H1 (cell line): ENCODE measurements around the gene PRDM2. TPM values are rescaled to one million over a fixed set of nuclear protein-coding genes. Genes with fewer than 3 reads are reported as not detected.

Experiments used
- CTCF ChIA-PET: fragments of 300-600 bp; sonication (Branson Sonifier 250); formaldehyde crosslinking; loops from one replicate; lab custom pipeline; 2021; ENCODE audit not compliant: partially characterized antibody; lab: Charles Lee
- POLR2A ChIA-PET: fragments of 300-600 bp; sonication (Branson Sonifier 250); formaldehyde crosslinking; loops from one replicate; lab custom pipeline; 2021; ENCODE audit warnings: inconsistent platforms; ENCODE audit not compliant: partially characterized antibody; lab: Charles Lee
- DNase-seq, 2 experiments: peaks; one replicate each; pipeline versions ENCODE4 v3.0.0 to v3.0.0-alpha.2; 2010 to 2022; ENCODE audit warnings: low spot score in 2 of 2, low read depth in 1 of 2, mixed read lengths in 1 of 2
- FAIRE-seq: peaks from 2 replicates; lab custom pipeline; 2011; peaks lifted over from hg19 to GRCh38; lab: Jason Lieb, UNC
- H2AFZ ChIP-seq: 2 replicates; pipeline ENCODE4 v1.8.1; 2012; ENCODE audit warnings: low read length, inconsistent platforms
- H2AK5ac ChIP-seq: 2 replicates; pipeline ENCODE4 v1.6.1; 2013; ENCODE audit warnings: low read depth, low read length
- H2BK120ac ChIP-seq: replicated peaks from 2 replicates; pipeline ENCODE3; 2013; ENCODE audit warnings: low read depth, low read length, inconsistent platforms
- H2BK12ac ChIP-seq: 2 replicates; pipeline ENCODE4 v1.6.1; 2013; ENCODE audit warnings: low read depth, low read length
- H2BK15ac ChIP-seq: 2 replicates; pipeline ENCODE4 v1.6.1; 2013; ENCODE audit warnings: low read length
- H2BK20ac ChIP-seq: 2 replicates; pipeline ENCODE4 v1.6.1; 2013; ENCODE audit warnings: low read length
- H2BK5ac ChIP-seq: 2 replicates; pipeline ENCODE4 v1.6.1; 2013; ENCODE audit warnings: low read depth, low read length
- H3K14ac ChIP-seq: 2 replicates; pipeline ENCODE4 v1.6.1; 2013; ENCODE audit warnings: inconsistent platforms; ENCODE audit not compliant: insufficient read length
- H3K18ac ChIP-seq: 2 replicates; pipeline ENCODE4 v1.6.1; 2013; ENCODE audit warnings: low read length; ENCODE audit errors: extremely low read depth
- H3K23ac ChIP-seq: 2 replicates; pipeline ENCODE4 v1.6.1; 2013; ENCODE audit warnings: inconsistent platforms; ENCODE audit not compliant: insufficient read length
- H3K23me2 ChIP-seq: 2 replicates; pipeline ENCODE4 v1.6.1; 2013; ENCODE audit warnings: low read depth, low read length
- H3K27ac ChIP-seq: 2 replicates; pipeline ENCODE4 v1.6.1; 2011; ENCODE audit warnings: low read depth, low read length, inconsistent platforms
- H3K27me3 ChIP-seq, 4 experiments: replicated peaks in 1 of 4; 1 replicate in 1 of 4; 2 replicates in 3 of 4; pipeline versions ENCODE4 v1.6.1 to v1.8.1; 2011 to 2013; ENCODE audit warnings: low read length in 3 of 4, mild to moderate bottlenecking in 3 of 4, inconsistent platforms in 2 of 4, mixed read lengths in 2 of 4, moderate library complexity in 1 of 4; ENCODE audit not compliant: control insufficient read depth in 3 of 4, insufficient read depth in 3 of 4; ENCODE audit errors: extremely low read depth in 1 of 4
- H3K36me3 ChIP-seq, 4 experiments: 2 replicates each; pipeline versions ENCODE4 v1.6.1 to v1.8.1; 2011 to 2013; ENCODE audit warnings: mild to moderate bottlenecking in 4 of 4, low read length in 3 of 4, moderate library complexity in 2 of 4, control low read depth in 1 of 4, inconsistent platforms in 1 of 4; ENCODE audit not compliant: insufficient read depth in 4 of 4, control insufficient read depth in 2 of 4
- H3K4ac ChIP-seq: replicated peaks from 2 replicates; pipeline ENCODE3; 2013; ENCODE audit warnings: low read length, low read depth, mixed read lengths, inconsistent platforms; ENCODE audit not compliant: insufficient read length
- H3K4me1 ChIP-seq, 4 experiments: replicated peaks in 1 of 4; 1 replicate in 1 of 4; 2 replicates in 3 of 4; pipeline versions ENCODE4 v1.6.1 to v1.8.1; 2011 to 2013; ENCODE audit warnings: low read length in 3 of 4, inconsistent platforms in 2 of 4, mixed read lengths in 1 of 4; ENCODE audit not compliant: insufficient read depth in 4 of 4, control insufficient read depth in 3 of 4
- H3K4me2 ChIP-seq, 2 experiments: 2 replicates each; pipeline versions ENCODE4 v1.6.1 to v1.8.1; 2011 to 2013; ENCODE audit warnings: low read depth in 2 of 2, low read length in 2 of 2, control low read depth in 1 of 2, inconsistent platforms in 1 of 2, mild to moderate bottlenecking in 1 of 2; ENCODE audit not compliant: insufficient read depth in 1 of 2
- H3K4me3 ChIP-seq, 4 experiments: fragments of 200-600, 300-600 bp in 1 of 4; sonication (generic), shearing (Covaris generic), sonication (Bioruptor Twin) in 1 of 4; 2 replicates each; pipeline versions ENCODE4 v1.5.1 to v1.8.1; 2011 to 2016; ENCODE audit warnings: low read length in 4 of 4, low read depth in 3 of 4, control low read depth in 2 of 4, inconsistent platforms in 2 of 4, mild to moderate bottlenecking in 2 of 4, mixed read lengths in 1 of 4, moderate library complexity in 1 of 4; ENCODE audit not compliant: insufficient read depth in 2 of 4; ENCODE audit errors: extremely low read depth in 1 of 4
- H3K56ac ChIP-seq: replicated peaks from 2 replicates; pipeline ENCODE3; 2013; ENCODE audit warnings: low read depth, mild to moderate bottlenecking, mixed read lengths, low read length, inconsistent platforms; ENCODE audit not compliant: insufficient read length
- H3K79me1 ChIP-seq: 2 replicates; pipeline ENCODE4 v1.6.1; 2013; ENCODE audit warnings: low read depth, low read length, control low read depth
- H3K79me2 ChIP-seq, 2 experiments: 2 replicates each; pipeline versions ENCODE4 v1.6.1 to v1.8.1; 2012 to 2013; ENCODE audit warnings: low read length in 2 of 2, mild to moderate bottlenecking in 2 of 2, inconsistent platforms in 1 of 2; ENCODE audit not compliant: insufficient read depth in 2 of 2, control insufficient read depth in 1 of 2
- H3K9ac ChIP-seq, 4 experiments: replicated peaks in 1 of 4; 1 replicate in 1 of 4; 2 replicates in 3 of 4; pipeline versions ENCODE4 v1.6.1 to v1.8.1; 2011 to 2013; ENCODE audit warnings: low read depth in 3 of 4, low read length in 3 of 4, control low read depth in 2 of 4, mild to moderate bottlenecking in 2 of 4, moderate library complexity in 2 of 4, inconsistent platforms in 1 of 4; ENCODE audit errors: extremely low read depth in 1 of 4
- H3K9me3 ChIP-seq, 2 experiments: 2 replicates each; pipeline versions ENCODE4 v1.6.1 to v1.8.1; 2012 to 2013; ENCODE audit warnings: mild to moderate bottlenecking in 2 of 2, moderate library complexity in 2 of 2, control low read depth in 1 of 2, inconsistent platforms in 1 of 2, low read depth in 1 of 2, low read length in 1 of 2, mixed read lengths in 1 of 2; ENCODE audit not compliant: insufficient read depth in 2 of 2
- H4K20me1 ChIP-seq, 2 experiments: replicated peaks in 1 of 2; 2 replicates each; pipeline versions ENCODE3 to v1.8.1; 2011 to 2013; ENCODE audit warnings: inconsistent platforms in 2 of 2, low read length in 2 of 2, mild to moderate bottlenecking in 1 of 2; ENCODE audit not compliant: insufficient read depth in 2 of 2, control insufficient read depth in 1 of 2
- H4K5ac ChIP-seq: 2 replicates; pipeline ENCODE4 v1.6.1; 2013; ENCODE audit warnings: low read length, low read depth, mixed read lengths, inconsistent platforms; ENCODE audit not compliant: insufficient read length
- H4K8ac ChIP-seq: 2 replicates; pipeline ENCODE4 v1.8.0; 2013; ENCODE audit warnings: mild to moderate bottlenecking, moderate library complexity, low read length, inconsistent platforms; ENCODE audit not compliant: insufficient read depth; ENCODE audit errors: extremely low read depth
- H4K91ac ChIP-seq: replicated peaks from 2 replicates; pipeline ENCODE3; 2013; ENCODE audit warnings: low read length, mixed read lengths, inconsistent platforms; ENCODE audit not compliant: insufficient read length
- CHD2 ChIP-seq: IDR thresholded peaks from 2 replicates; pipeline ENCODE4 v1.6.1; 2012; ENCODE audit warnings: low read length, improper control_type of control experiment
- CTBP2 ChIP-seq: IDR thresholded peaks from 2 replicates; pipeline ENCODE4 v1.7.0; 2011; ENCODE audit warnings: borderline replicate concordance, mild to moderate bottlenecking, moderate library complexity, mixed read lengths, low read length; ENCODE audit not compliant: insufficient read depth, insufficient read length
- GTF2F1 ChIP-seq: IDR thresholded peaks from 2 replicates; pipeline ENCODE4 v1.6.1; 2012; ENCODE audit warnings: low read depth, low read length, improper control_type of control experiment, borderline replicate concordance
- HDAC6 ChIP-seq: IDR thresholded peaks from one replicate; pipeline ENCODE4 v1.7.1; 2012; ENCODE audit warnings: low read depth, mild to moderate bottlenecking, inconsistent platforms, low read length, moderate library complexity
- JUN ChIP-seq: IDR thresholded peaks from 2 replicates; pipeline ENCODE4 v1.6.1; 2011; ENCODE audit warnings: low read depth, mild to moderate bottlenecking, improper control_type of control experiment, low read length
- KDM4A ChIP-seq: IDR thresholded peaks from one replicate; pipeline ENCODE4 v1.7.1; 2012; ENCODE audit warnings: low read depth, mild to moderate bottlenecking, moderate library complexity, low read length, inconsistent platforms; ENCODE audit not compliant: severe bottlenecking
- NRF1 ChIP-seq: IDR thresholded peaks from 2 replicates; pipeline ENCODE4 v1.6.1; 2011; ENCODE audit warnings: mild to moderate bottlenecking, low read depth, low read length, improper control_type of control experiment
- PHF8 ChIP-seq: fragments of 200-600 bp; sonication (generic); conservative IDR thresholded peaks from 2 replicates; pipeline ENCODE4 v1.7.1; 2012; ENCODE audit warnings: low read depth, mild to moderate bottlenecking, inconsistent platforms, low read length, moderate library complexity
- POLR2A ChIP-seq, 2 experiments: IDR thresholded peaks; 1 replicate in 1 of 2; 2 replicates in 1 of 2; pipeline ENCODE4 v1.6.1; 2011; ENCODE audit warnings: low read depth in 2 of 2, low read length in 2 of 2, mild to moderate bottlenecking in 2 of 2; ENCODE audit errors: control extremely low read depth in 1 of 2
- POLR2AphosphoS5 ChIP-seq: IDR thresholded peaks from 2 replicates; pipeline ENCODE4 v1.6.1; 2011; ENCODE audit warnings: low read depth, low read length
- POU5F1 ChIP-seq: IDR thresholded peaks from 2 replicates; pipeline ENCODE4 v1.6.1; 2011; ENCODE audit warnings: low read depth, mild to moderate bottlenecking, low read length, moderate library complexity
- RBBP5 ChIP-seq: IDR thresholded peaks from 2 replicates; pipeline ENCODE4 v1.7.1; 2012; ENCODE audit warnings: low read depth, mild to moderate bottlenecking, inconsistent platforms, low read length, moderate library complexity, borderline replicate concordance
- SP4 ChIP-seq: IDR thresholded peaks from 2 replicates; pipeline ENCODE4 v1.6.1; 2012; ENCODE audit warnings: low read length, inconsistent platforms
- TCF12 ChIP-seq: IDR thresholded peaks from 2 replicates; pipeline ENCODE4 v1.6.1; 2011; ENCODE audit warnings: low read depth, mild to moderate bottlenecking, low read length
- WGBS, 2 experiments: shearing (Covaris generic) in 1 of 2; methylation state at CpG; one replicate each; pipeline versions ENCODE4 v1.1.6 to v1.1.7; 2013 to 2015; ENCODE audit warnings: low lambda C conversion rate in 2 of 2, mixed read lengths in 2 of 2, inconsistent platforms in 1 of 2, low coverage in 1 of 2, missing lambda C conversion rate in 1 of 2; ENCODE audit not compliant: insufficient replicate concordance in 2 of 2, insufficient coverage in 1 of 2, insufficient read length in 1 of 2; ENCODE audit errors: extremely low coverage in 1 of 2, missing lambda C conversion rate in 1 of 2; 5-methylcytosine and 5-hydroxymethylcytosine counted together
- polyA plus RNA-seq, 7 experiments: library from polyadenylated mRNA; depleted of rRNA in 3 of 7; stranded (reverse) in 5 of 7; unstranded in 2 of 7; fragments of >200 nt in 5 of 7; fragments of 200-250 nt in 2 of 7; gene quantifications; 1 replicate in 5 of 7; 2 replicates in 1 of 7; 4 replicates in 1 of 7; pipeline versions ENCODE4 v1.2.1 to v1.2.3, GENCODE V29; 2011 to 2013; ENCODE audit warnings: missing spikeins in 2 of 7, mixed read lengths in 2 of 7
- total RNA-seq: library from RNA; stranded (reverse); fragmentation: NEBNext Ultra II Directional; extraction: Animal tissue kit (Norgen Biotek cat#: 25700); gene quantifications from 2 replicates; pipeline ENCODE4 v1.2.1, GENCODE V29; 2021
- TF ChIP-seq, protein P1 (sequence below): IDR thresholded peaks from 2 replicates; pipeline ENCODE4 v1.6.1; 2012; ENCODE audit warnings: inconsistent platforms

The PRDM2 gene
- total and polyA plus RNA-seq, 2 of the 8 experiments (the other 6 are each of a cell fraction or from before 2014, with no cell fraction given), result 5.8 to 21.2 TPM

DNA sequence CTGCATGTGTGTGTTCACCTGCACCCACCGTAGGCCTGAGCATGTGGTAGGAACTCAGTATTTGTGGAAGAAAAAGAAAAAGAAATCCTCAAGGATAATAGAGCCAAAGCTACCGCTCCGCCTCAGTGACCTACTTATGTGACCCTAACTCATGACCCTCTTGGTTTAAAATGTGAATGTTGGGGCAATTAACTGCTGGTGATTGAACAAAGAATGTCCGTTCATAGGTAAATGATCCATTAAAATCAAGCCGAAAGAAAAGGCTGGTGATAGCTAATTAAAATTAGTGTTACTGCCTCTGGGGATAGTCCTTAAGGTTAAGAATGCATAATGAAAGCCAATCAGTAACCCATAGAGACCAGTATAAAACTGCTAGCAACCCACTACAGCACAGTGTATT is 98.1 kb downstream of the PRDM2 start:
- H3K79me2 ChIP-seq, result no peaks in the 10 kb centered on the region
- DNase-seq (no peak), FAIRE-seq (no peak)
- no peak overlapping the region for H3K14ac ChIP-seq
- no peak overlapping the region for H2BK120ac ChIP-seq
- TF ChIP-seq, protein P1, sequence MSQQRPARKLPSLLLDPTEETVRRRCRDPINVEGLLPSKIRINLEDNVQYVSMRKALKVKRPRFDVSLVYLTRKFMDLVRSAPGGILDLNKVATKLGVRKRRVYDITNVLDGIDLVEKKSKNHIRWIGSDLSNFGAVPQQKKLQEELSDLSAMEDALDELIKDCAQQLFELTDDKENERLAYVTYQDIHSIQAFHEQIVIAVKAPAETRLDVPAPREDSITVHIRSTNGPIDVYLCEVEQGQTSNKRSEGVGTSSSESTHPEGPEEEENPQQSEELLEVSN, result no peak
- TF ChIP-seq NRF1 (no peak), HDAC6 (no peak), POLR2A (IDR thresholded peaks at IDR 0.05; ENCODE audit: control extremely low read depth in 1 of 2, low read depth in 2 of 2, low read length in 2 of 2) (no peak), RBBP5 (no peak), JUN (no peak), KDM4A (no peak), TCF12 (no peak), GTF2F1 (no peak), CHD2 (no peak), POU5F1 (no peak), SP4 (no peak), POLR2AphosphoS5 (no peak), CTBP2 (no peak), PHF8 (no peak)
- no peaks in the 10 kb centered on the region for H3K36me3 ChIP-seq
- peaks cover 0 to 5% of the 10 kb centered on the region in 2 experiments for H4K20me1 ChIP-seq
- H3K4ac ChIP-seq, result no peak overlapping the region
- ChIA-PET POLR2A (no interaction called here), CTCF (interaction anchor here (0.6 to 4.8 kb wide), 10 partner anchors 8 to 40 kb away, joined by 3 to 22 read pairs (median 4); no protein-coding TSS in a partner anchor)
- no peak overlapping the region for H2BK15ac ChIP-seq
- H4K5ac ChIP-seq, result no peak overlapping the region
- no peak overlapping the region for H3K9ac ChIP-seq
- no peak overlapping the region for H2AK5ac ChIP-seq
- no peaks in the 10 kb centered on the region for H3K9me3 ChIP-seq
- no peaks in the 10 kb centered on the region for H3K23me2 ChIP-seq
- no peak overlapping the region for H2BK20ac ChIP-seq
- WGBS, 2 experiments, result 83% methylated on average over 5 of the region's 5 CpGs; no CpG with 5 or more reads in 1 of the 2 experiments
- no peaks in the 10 kb centered on the region; a peak in 1 of 7 replicates for H3K27me3 ChIP-seq
- no peak overlapping the region for H3K27ac ChIP-seq
- no peak overlapping the region for H4K91ac ChIP-seq
- no peak overlapping the region for H3K4me3 ChIP-seq
- H3K79me1 ChIP-seq, result no peaks in the 10 kb centered on the region; the same call in 1 of the 2 replicates
- H2AFZ ChIP-seq, result no peak overlapping the region
- no peak overlapping the region for H3K18ac ChIP-seq
- no peak overlapping the region for H4K8ac ChIP-seq
- H2BK12ac ChIP-seq, result no peak overlapping the region
- no peak overlapping the region for H3K23ac ChIP-seq
- H2BK5ac ChIP-seq, result no peak overlapping the region
- H3K4me1 ChIP-seq, result peaks cover 0 to 3% (median 1%) of the 10 kb centered on the region in 4 experiments; a peak in 2 of 7 replicates
- no peak overlapping the region for H3K4me2 ChIP-seq
- H3K56ac ChIP-seq, result no peak overlapping the region
